ENCODE data around the gene STIMATE. TPM values are rescaled to one million over a fixed set of nuclear protein-coding genes. Genes with fewer than 3 reads are reported as not detected.
A peak's percentile ranks its signal among the peaks of the same experiment; 100 is the strongest.

The STIMATE gene
- total RNA-seq, 1 experiment from 2014 or later: 13.5 TPM

DNA sequence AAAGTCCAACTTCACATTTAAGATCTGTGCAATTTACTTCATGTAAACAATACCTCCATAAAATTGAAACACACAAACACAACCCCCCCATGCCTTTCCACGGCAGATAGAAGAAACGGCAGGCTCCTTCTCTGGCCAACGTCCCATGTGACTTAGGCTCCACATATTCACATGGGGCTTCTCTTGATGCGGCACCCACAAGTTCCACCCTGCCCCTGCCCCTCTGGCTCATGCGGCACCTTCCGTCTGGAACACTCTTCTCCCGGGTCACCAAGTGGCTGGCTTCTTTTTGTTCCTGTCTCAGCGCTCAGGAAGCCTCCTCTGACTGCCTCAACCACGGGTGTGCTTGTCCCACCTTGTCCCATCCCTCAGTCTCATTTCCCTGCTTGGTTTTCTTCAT, 25.6 kb downstream of the STIMATE start:
- Histone ChIP-seq H3K9me3 (no peaks in the 10 kb centered on the region), H3K36me3 (ENCODE audit: control insufficient read depth, insufficient read depth, low read length) (no peaks in the 10 kb centered on the region), H3K4me3 (ENCODE audit: low read depth, low read length) (no peak overlapping the region), H3K27me3 (replicated peaks; ENCODE audit: control insufficient read depth, insufficient read depth, low read length) (no peaks in the 10 kb centered on the region), H3K4me1 (peaks cover 12% of the 10 kb centered on the region)
- H3K36me3 Mint-ChIP-seq (ENCODE audit: insufficient read depth, unreplicated experiment): peaks cover under 1% of the 10 kb centered on the region
- DNase-seq: no peak
- peak overlapping the region; percentile 78 for H3K27ac Mint-ChIP-seq (ENCODE audit: unreplicated experiment)
- ChIA-PET CTCF (no interaction called here), POLR2A (no interaction called here)
- TF ChIP-seq, protein P1, sequence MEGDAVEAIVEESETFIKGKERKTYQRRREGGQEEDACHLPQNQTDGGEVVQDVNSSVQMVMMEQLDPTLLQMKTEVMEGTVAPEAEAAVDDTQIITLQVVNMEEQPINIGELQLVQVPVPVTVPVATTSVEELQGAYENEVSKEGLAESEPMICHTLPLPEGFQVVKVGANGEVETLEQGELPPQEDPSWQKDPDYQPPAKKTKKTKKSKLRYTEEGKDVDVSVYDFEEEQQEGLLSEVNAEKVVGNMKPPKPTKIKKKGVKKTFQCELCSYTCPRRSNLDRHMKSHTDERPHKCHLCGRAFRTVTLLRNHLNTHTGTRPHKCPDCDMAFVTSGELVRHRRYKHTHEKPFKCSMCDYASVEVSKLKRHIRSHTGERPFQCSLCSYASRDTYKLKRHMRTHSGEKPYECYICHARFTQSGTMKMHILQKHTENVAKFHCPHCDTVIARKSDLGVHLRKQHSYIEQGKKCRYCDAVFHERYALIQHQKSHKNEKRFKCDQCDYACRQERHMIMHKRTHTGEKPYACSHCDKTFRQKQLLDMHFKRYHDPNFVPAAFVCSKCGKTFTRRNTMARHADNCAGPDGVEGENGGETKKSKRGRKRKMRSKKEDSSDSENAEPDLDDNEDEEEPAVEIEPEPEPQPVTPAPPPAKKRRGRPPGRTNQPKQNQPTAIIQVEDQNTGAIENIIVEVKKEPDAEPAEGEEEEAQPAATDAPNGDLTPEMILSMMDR (IDR thresholded peaks at IDR 0.05; ENCODE audit: insufficient read depth in 1 of 2, low read depth in 1 of 2, low read length in 1 of 2, severe bottlenecking in 1 of 2, unreplicated experiment in 1 of 2): no peak
- intact Hi-C loops (cut with micrococcal nuclease; ENCODE audit: unreplicated experiment): no loop called here
- no peak overlapping the region for H3K4me3 Mint-ChIP-seq (ENCODE audit: unreplicated experiment)
- H3K9me3 Mint-ChIP-seq (ENCODE audit: unreplicated experiment): no peaks in the 10 kb centered on the region
- H3K4me1 Mint-ChIP-seq (ENCODE audit: low read depth, unreplicated experiment): peaks cover 20% of the 10 kb centered on the region
- no peaks in the 10 kb centered on the region for H3K27me3 Mint-ChIP-seq (ENCODE audit: insufficient read depth, unreplicated experiment)
- BruUV-seq (replicated peaks): no TSS peak

DNA sequence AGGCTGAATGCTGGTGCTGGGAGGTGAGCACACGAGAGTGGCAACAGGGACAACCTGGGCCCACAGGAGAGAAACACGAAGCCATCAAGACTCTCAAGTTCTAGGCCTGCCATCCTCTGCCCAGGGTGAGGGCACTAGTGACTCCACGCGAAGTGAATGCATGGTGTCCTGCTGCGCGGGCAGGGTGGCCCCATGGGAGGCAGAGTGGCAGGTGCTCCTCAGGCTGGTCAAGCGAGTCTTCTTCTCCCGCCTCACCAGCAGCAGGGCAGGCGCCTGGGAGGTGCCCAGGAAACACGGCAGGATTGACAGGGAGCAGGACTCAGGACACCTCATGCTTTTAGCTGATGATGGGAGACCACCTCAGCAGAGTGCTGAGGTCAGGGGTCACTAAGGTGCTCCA, 26.9 kb downstream of the STIMATE start:
- peaks cover 17% of the 10 kb centered on the region for H3K4me1 Mint-ChIP-seq (ENCODE audit: low read depth, unreplicated experiment)
- peaks cover 11% of the 10 kb centered on the region for H3K36me3 Mint-ChIP-seq (ENCODE audit: insufficient read depth, unreplicated experiment)
- TF ChIP-seq, protein P1 (IDR thresholded peaks at IDR 0.05; ENCODE audit: insufficient read depth in 1 of 2, low read depth in 1 of 2, low read length in 1 of 2, severe bottlenecking in 1 of 2, unreplicated experiment in 1 of 2): no peak
- H3K27me3 Mint-ChIP-seq (ENCODE audit: insufficient read depth, unreplicated experiment): no peaks in the 10 kb centered on the region
- peak overlapping the region; percentile 78 for H3K27ac Mint-ChIP-seq (ENCODE audit: unreplicated experiment)
- Histone ChIP-seq H3K9me3 (no peaks in the 10 kb centered on the region), H3K27me3 (replicated peaks; ENCODE audit: control insufficient read depth, insufficient read depth, low read length) (no peaks in the 10 kb centered on the region), H3K36me3 (ENCODE audit: control insufficient read depth, insufficient read depth, low read length) (no peaks in the 10 kb centered on the region), H3K4me1 (peaks cover 6% of the 10 kb centered on the region), H3K4me3 (ENCODE audit: low read depth, low read length) (no peak overlapping the region)
- ChIA-PET CTCF (interaction anchor here (0.6 kb wide), 1 partner anchor 292 kb away, joined by 3 read pairs; no protein-coding TSS in a partner anchor), POLR2A (no interaction called here)
- peaks cover 13% of the 10 kb centered on the region for H3K9me3 Mint-ChIP-seq (ENCODE audit: unreplicated experiment)
- H3K4me3 Mint-ChIP-seq (ENCODE audit: unreplicated experiment): no peak overlapping the region
- no TSS peak for BruUV-seq (replicated peaks)
- DNase-seq: no peak
- intact Hi-C loops (cut with micrococcal nuclease; ENCODE audit: unreplicated experiment): no loop called here

DNA sequence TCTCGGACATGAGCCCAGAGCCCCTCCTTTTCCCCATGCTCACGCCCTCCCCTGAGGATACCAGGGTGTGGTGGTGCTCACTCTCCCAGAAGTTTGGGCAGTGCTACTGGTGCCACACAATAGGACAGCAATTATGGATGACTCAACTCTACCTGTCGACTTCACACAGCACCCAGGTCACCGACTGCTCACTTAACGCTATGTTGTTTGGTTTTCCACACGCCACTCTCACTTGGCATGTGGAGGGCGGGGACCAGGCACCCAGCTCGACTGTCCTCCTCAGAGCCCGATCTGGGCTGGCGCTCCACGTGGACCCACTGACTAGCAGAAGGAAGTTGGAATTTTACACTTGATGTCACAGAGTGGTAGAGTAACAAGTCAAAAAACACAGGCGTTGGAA, 30.9 kb downstream of the STIMATE start:
- H3K4me1 ChIP-seq: no peaks in the 10 kb centered on the region
- no peak for DNase-seq
- Mint-ChIP-seq H3K27ac (ENCODE audit: unreplicated experiment) (no peak overlapping the region), H3K9me3 (ENCODE audit: unreplicated experiment) (peaks cover 14% of the 10 kb centered on the region), H3K27me3 (ENCODE audit: insufficient read depth, unreplicated experiment) (no peaks in the 10 kb centered on the region), H3K4me3 (ENCODE audit: unreplicated experiment) (no peak overlapping the region), H3K36me3 (ENCODE audit: insufficient read depth, unreplicated experiment) (peaks cover 13% of the 10 kb centered on the region), H3K4me1 (ENCODE audit: low read depth, unreplicated experiment) (peaks cover under 1% of the 10 kb centered on the region)
- ChIA-PET CTCF (no interaction called here), POLR2A (no interaction called here)
- no peaks in the 10 kb centered on the region for H3K36me3 ChIP-seq (ENCODE audit: control insufficient read depth, insufficient read depth, low read length)
- no peak overlapping the region for H3K4me3 ChIP-seq (ENCODE audit: low read depth, low read length)
- H3K9me3 ChIP-seq: no peaks in the 10 kb centered on the region
- intact Hi-C loops (cut with micrococcal nuclease; ENCODE audit: unreplicated experiment): no loop called here
- TF ChIP-seq, protein P1 (IDR thresholded peaks at IDR 0.05; ENCODE audit: insufficient read depth in 1 of 2, low read depth in 1 of 2, low read length in 1 of 2, severe bottlenecking in 1 of 2, unreplicated experiment in 1 of 2): no peak
- no peaks in the 10 kb centered on the region for H3K27me3 ChIP-seq (replicated peaks; ENCODE audit: control insufficient read depth, insufficient read depth, low read length)
- no TSS peak for BruUV-seq (replicated peaks)
